ENCODE data around the gene RRAS2.

DNA sequence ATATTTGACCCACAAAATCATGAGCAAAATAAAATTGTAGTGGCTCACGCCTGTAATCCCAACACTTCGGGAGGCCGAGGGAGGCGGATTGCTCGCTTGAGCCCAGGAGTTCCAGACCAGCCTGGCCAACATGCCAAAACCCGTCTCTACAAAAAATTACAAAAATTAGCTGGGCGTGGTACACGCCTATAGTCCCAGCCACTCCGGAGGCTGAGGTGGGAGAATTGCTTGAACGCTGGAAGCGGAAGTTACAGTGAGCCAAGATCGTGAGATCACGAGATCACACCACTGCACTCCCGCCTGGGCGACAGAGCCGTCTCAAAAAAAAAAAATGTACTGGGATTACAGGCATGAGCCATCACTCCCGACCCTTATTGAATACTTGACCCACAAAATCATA lies 2.0 kb upstream of the RRAS2 start:
- TF ChIP-seq, protein P1, sequence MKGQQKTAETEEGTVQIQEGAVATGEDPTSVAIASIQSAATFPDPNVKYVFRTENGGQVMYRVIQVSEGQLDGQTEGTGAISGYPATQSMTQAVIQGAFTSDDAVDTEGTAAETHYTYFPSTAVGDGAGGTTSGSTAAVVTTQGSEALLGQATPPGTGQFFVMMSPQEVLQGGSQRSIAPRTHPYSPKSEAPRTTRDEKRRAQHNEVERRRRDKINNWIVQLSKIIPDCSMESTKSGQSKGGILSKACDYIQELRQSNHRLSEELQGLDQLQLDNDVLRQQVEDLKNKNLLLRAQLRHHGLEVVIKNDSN (IDR thresholded peaks at IDR 0.05; ENCODE audit: borderline replicate concordance, low read depth), result no peak
- TF ChIP-seq, protein P2, sequence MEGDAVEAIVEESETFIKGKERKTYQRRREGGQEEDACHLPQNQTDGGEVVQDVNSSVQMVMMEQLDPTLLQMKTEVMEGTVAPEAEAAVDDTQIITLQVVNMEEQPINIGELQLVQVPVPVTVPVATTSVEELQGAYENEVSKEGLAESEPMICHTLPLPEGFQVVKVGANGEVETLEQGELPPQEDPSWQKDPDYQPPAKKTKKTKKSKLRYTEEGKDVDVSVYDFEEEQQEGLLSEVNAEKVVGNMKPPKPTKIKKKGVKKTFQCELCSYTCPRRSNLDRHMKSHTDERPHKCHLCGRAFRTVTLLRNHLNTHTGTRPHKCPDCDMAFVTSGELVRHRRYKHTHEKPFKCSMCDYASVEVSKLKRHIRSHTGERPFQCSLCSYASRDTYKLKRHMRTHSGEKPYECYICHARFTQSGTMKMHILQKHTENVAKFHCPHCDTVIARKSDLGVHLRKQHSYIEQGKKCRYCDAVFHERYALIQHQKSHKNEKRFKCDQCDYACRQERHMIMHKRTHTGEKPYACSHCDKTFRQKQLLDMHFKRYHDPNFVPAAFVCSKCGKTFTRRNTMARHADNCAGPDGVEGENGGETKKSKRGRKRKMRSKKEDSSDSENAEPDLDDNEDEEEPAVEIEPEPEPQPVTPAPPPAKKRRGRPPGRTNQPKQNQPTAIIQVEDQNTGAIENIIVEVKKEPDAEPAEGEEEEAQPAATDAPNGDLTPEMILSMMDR (IDR thresholded peaks at IDR 0.05), result no peak
- TF ChIP-seq RAD21 (IDR thresholded peaks at IDR 0.05; ENCODE audit: low read length), result no peak

All from SK-N-SH (cell line).